Memory B cell (primary cell): Measurements from ENCODE around the gene CRELD1.
"Not testable (repeated sequence)": the region's sequence is repeated elsewhere in the genome, so short reads cannot be mapped to it uniquely, and the experiment has no call there.

ENCODE experiments used
- ATAC-seq: fragments of 150-1000 bp; cut with Tn5 transposase; 2 replicates; pipeline ENCODE4 v1.10.0; 2021; ENCODE audit warnings: low read depth, mild to moderate bottlenecking, moderate library complexity
- DNase-seq, 2 donors: peaks; one replicate each; pipeline ENCODE4 v3.0.0; 2022; ENCODE audit warnings: low spot score in 2 of 2
- H3K27ac Mint-ChIP-seq: one replicate; pipeline ENCODE4 v1.8.0; 2022; ENCODE audit warnings: mild to moderate bottlenecking, moderate library complexity, mixed read lengths
- H3K27me3 Mint-ChIP-seq: one replicate; pipeline ENCODE4 v1.8.0; 2022; ENCODE audit warnings: mixed read lengths
- H3K36me3 Mint-ChIP-seq: one replicate; pipeline ENCODE4 v1.8.0; 2022; ENCODE audit warnings: mild to moderate bottlenecking, mixed read lengths
- H3K4me1 Mint-ChIP-seq: one replicate; pipeline ENCODE4 v1.8.0; 2022; ENCODE audit warnings: mixed read lengths
- H3K4me3 Mint-ChIP-seq: one replicate; pipeline ENCODE4 v1.8.0; 2022; ENCODE audit warnings: mild to moderate bottlenecking, moderate library complexity, mixed read lengths
- H3K9me3 Mint-ChIP-seq: one replicate; pipeline ENCODE4 v1.8.0; 2022; ENCODE audit warnings: mixed read lengths

Gene CRELD1

GRCh38 chr3:9898467-9899241 lies 35.0 kb upstream of the CRELD1 start:
- peaks cover 4% of the 10 kb centered on the region for H3K36me3 Mint-ChIP-seq
- no peak for DNase-seq
- H3K27me3 Mint-ChIP-seq = no peaks in the 10 kb centered on the region
- peak overlapping the region; percentile 15 for H3K27ac Mint-ChIP-seq
- no peak for ATAC-seq
- no peaks in the 10 kb centered on the region for H3K9me3 Mint-ChIP-seq
- H3K4me1 Mint-ChIP-seq = peaks cover 12% of the 10 kb centered on the region
- H3K4me3 Mint-ChIP-seq = no peak overlapping the region

- Mint-ChIP-seq H3K27me3 (peaks cover 3% of the 10 kb centered on the region), H3K4me3 (no peak overlapping the region), H3K27ac (peak overlapping the region; percentile 50), H3K36me3 (peaks cover 4% of the 10 kb centered on the region), H3K4me1 (peaks cover 12% of the 10 kb centered on the region), H3K9me3 (no peaks in the 10 kb centered on the region)
- DNase-seq (no peak), ATAC-seq (no peak)
These were observed 34.3 kb upstream of the CRELD1 start for GRCh38 chr3:9899289-9899791.

GRCh38 chr3:9900965-9901415 lies 32.6 kb upstream of the CRELD1 start:
- DNase-seq, H3K27ac Mint-ChIP-seq, H3K36me3 Mint-ChIP-seq, H3K4me1 Mint-ChIP-seq, ATAC-seq, H3K27me3 Mint-ChIP-seq, H3K4me3 Mint-ChIP-seq, H3K9me3 Mint-ChIP-seq: not testable (repeated sequence)

- Mint-ChIP-seq H3K27ac (no peak overlapping the region), H3K9me3 (no peaks in the 10 kb centered on the region), H3K4me1 (peaks cover 6% of the 10 kb centered on the region), H3K27me3 (peaks cover 4% of the 10 kb centered on the region), H3K4me3 (no peak overlapping the region), H3K36me3 (no peaks in the 10 kb centered on the region)
- ATAC-seq (no peak), DNase-seq (no peak)
These were observed 31.7 kb upstream of the CRELD1 start for GRCh38 chr3:9901967-9902366.

GRCh38 chr3:9902372-9903237 lies 31.0 kb upstream of the CRELD1 start, which contains the start of gene IL17RE:
TSS of gene IL17RE (plus strand) at chr3:9902848. CDS start at chr3:9902933, 85 bp downstream.
- DNase-seq (no peak), ATAC-seq (no peak)
- H3K9me3 Mint-ChIP-seq = no peaks in the 10 kb centered on the region
- H3K27me3 Mint-ChIP-seq = peaks cover 4% of the 10 kb centered on the region
- H3K4me3 Mint-ChIP-seq = no peak within 1 kb of the TSS
- H3K36me3 Mint-ChIP-seq = no peaks in the 10 kb centered on the region
- H3K27ac Mint-ChIP-seq = no peak within 1 kb of the TSS
- H3K4me1 Mint-ChIP-seq = peaks cover 6% of the 10 kb centered on the region

GRCh38 chr3:9903238-9903624 lies 30.4 kb upstream of the CRELD1 start:
- H3K4me1 Mint-ChIP-seq = peaks cover 4% of the 10 kb centered on the region
- H3K27me3 Mint-ChIP-seq = peaks cover 4% of the 10 kb centered on the region
- H3K4me3 Mint-ChIP-seq = no peak overlapping the region
- no peak for DNase-seq
- no peaks in the 10 kb centered on the region for H3K9me3 Mint-ChIP-seq
- no peak overlapping the region for H3K27ac Mint-ChIP-seq
- H3K36me3 Mint-ChIP-seq = no peaks in the 10 kb centered on the region
- ATAC-seq = no peak

GRCh38 chr3:9903904-9904303 lies 29.7 kb upstream of the CRELD1 start:
- H3K27me3 Mint-ChIP-seq = peaks cover 4% of the 10 kb centered on the region
- H3K4me3 Mint-ChIP-seq = no peak overlapping the region
- no peaks in the 10 kb centered on the region for H3K36me3 Mint-ChIP-seq
- H3K9me3 Mint-ChIP-seq = no peaks in the 10 kb centered on the region
- ATAC-seq = no peak
- DNase-seq = no peak
- no peak overlapping the region for H3K27ac Mint-ChIP-seq
- H3K4me1 Mint-ChIP-seq = peaks cover 3% of the 10 kb centered on the region

- no peak for ATAC-seq
- H3K4me1 Mint-ChIP-seq = no peaks in the 10 kb centered on the region
- H3K27ac Mint-ChIP-seq = no peak overlapping the region
- peaks cover 4% of the 10 kb centered on the region for H3K27me3 Mint-ChIP-seq
- H3K36me3 Mint-ChIP-seq = no peaks in the 10 kb centered on the region
- no peak overlapping the region for H3K4me3 Mint-ChIP-seq
- H3K9me3 Mint-ChIP-seq = no peaks in the 10 kb centered on the region
- no peak for DNase-seq
These were observed 27.2 kb upstream of the CRELD1 start for GRCh38 chr3:9906480-9906879.

GRCh38 chr3:9908286-9908685 lies 25.3 kb upstream of the CRELD1 start:
- H3K4me3 Mint-ChIP-seq = no peak overlapping the region
- no peaks in the 10 kb centered on the region for H3K4me1 Mint-ChIP-seq
- no peak overlapping the region for H3K27ac Mint-ChIP-seq
- ATAC-seq = no peak
- peaks cover 8% of the 10 kb centered on the region for H3K27me3 Mint-ChIP-seq
- H3K9me3 Mint-ChIP-seq = no peaks in the 10 kb centered on the region
- no peaks in the 10 kb centered on the region for H3K36me3 Mint-ChIP-seq
- DNase-seq = no peak

- peak; percentile 37 for ATAC-seq
- Mint-ChIP-seq H3K27me3 (peaks cover 5% of the 10 kb centered on the region), H3K4me3 (no peak overlapping the region), H3K9me3 (no peaks in the 10 kb centered on the region), H3K27ac (no peak overlapping the region), H3K4me1 (no peaks in the 10 kb centered on the region), H3K36me3 (no peaks in the 10 kb centered on the region)
- no peak for DNase-seq
These were observed 24.2 kb upstream of the CRELD1 start for GRCh38 chr3:9909221-9910013.

GRCh38 chr3:9911863-9912262 lies 21.8 kb upstream of the CRELD1 start:
- H3K4me1 Mint-ChIP-seq = peaks cover 9% of the 10 kb centered on the region
- H3K4me3 Mint-ChIP-seq = no peak overlapping the region
- ATAC-seq (no peak), DNase-seq (no peak)
- no peak overlapping the region for H3K27ac Mint-ChIP-seq
- H3K9me3 Mint-ChIP-seq = no peaks in the 10 kb centered on the region
- H3K36me3 Mint-ChIP-seq = no peaks in the 10 kb centered on the region
- H3K27me3 Mint-ChIP-seq = peaks cover 3% of the 10 kb centered on the region

GRCh38 chr3:9912294-9912935 lies 21.2 kb upstream of the CRELD1 start:
- H3K27ac Mint-ChIP-seq = no peak overlapping the region
- DNase-seq (no peak), ATAC-seq (no peak)
- H3K36me3 Mint-ChIP-seq = no peaks in the 10 kb centered on the region
- peaks cover 9% of the 10 kb centered on the region for H3K4me1 Mint-ChIP-seq
- H3K9me3 Mint-ChIP-seq = no peaks in the 10 kb centered on the region
- H3K4me3 Mint-ChIP-seq = no peak overlapping the region
- peaks cover 3% of the 10 kb centered on the region for H3K27me3 Mint-ChIP-seq

- peaks cover 9% of the 10 kb centered on the region for H3K4me1 Mint-ChIP-seq
- no peaks in the 10 kb centered on the region for H3K9me3 Mint-ChIP-seq
- DNase-seq (no peak), ATAC-seq (no peak)
- no peaks in the 10 kb centered on the region for H3K36me3 Mint-ChIP-seq
- H3K4me3 Mint-ChIP-seq = no peak overlapping the region
- H3K27me3 Mint-ChIP-seq = peaks cover 3% of the 10 kb centered on the region
- no peak overlapping the region for H3K27ac Mint-ChIP-seq
These were observed 20.0 kb upstream of the CRELD1 start for GRCh38 chr3:9913601-9914000.
